ENCODE measurements around the gene MPZL1.

- TF ChIP-seq CTCF (conservative IDR thresholded peaks at IDR 0.05): no peak
- TF ChIP-seq ZFX (IDR thresholded peaks at IDR 0.05): no peak
These were observed 46.3 kb upstream of the MPZL1 start for GRCh38 chr1:167675440-167675839.

Data from C4-2B (cell line).